GM21576 (cell line): ENCODE measurements around the gene FLCN.

Source experiments
- ATAC-seq: cut with Tn5 transposase; IDR thresholded peaks from one replicate; pipeline ENCODE4 v1.9.1; 2021; ENCODE audit warnings: mild to moderate bottlenecking, moderate library complexity; ENCODE audit not compliant: unreplicated experiment

The FLCN gene

DNA sequence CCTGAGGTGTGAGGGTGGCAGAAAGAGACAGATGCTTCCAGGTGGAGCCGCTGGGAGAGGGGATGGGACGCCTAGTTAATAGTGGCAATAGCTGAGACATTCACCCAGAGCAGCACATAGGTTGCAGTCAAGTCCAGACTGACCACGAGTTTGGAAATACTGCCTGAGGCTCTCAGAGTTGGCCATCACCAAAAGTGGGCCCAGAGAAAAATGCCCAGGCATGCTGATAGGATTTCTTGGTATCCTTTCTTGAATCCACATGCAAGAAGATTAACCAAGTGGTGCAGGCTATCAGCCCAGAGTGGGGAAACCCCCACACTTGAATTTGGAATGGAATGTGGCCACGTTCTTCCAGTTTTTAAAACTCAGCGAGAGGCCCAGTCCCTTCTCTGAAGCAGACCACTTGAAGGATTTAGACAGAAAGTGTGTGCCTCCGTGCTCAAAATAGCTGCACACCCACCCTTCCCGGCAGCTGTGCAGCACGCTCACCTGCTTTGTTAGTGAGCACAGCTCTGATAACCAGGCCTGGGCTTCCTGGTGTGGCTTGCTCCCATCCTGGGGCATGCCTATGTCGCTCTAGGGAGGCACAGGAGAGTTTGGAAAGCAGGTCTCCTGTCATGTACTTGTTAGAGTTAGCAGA is 66.5 kb downstream of the FLCN start:
- ATAC-seq: no peak

DNA sequence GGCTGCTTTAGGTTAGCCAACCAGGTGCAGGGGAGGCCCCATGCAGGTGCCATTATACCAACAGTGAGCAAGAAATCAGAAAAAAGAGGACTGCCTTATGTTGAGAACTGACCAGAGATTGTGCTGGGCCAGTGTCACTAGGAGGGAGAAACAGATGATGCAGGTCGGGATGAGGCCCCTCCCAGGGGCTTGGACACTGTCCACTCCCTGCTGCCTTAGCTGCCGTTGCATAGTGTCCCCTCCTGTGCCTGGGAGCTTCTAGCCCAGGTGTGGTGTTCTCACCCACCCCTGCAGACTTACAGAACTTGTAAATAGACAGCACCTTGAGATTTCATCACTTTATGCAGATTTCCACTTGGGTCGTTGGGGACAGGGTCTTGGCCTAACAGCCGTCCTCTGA is 67.6 kb downstream of the FLCN start:
- ATAC-seq: no peak

DNA sequence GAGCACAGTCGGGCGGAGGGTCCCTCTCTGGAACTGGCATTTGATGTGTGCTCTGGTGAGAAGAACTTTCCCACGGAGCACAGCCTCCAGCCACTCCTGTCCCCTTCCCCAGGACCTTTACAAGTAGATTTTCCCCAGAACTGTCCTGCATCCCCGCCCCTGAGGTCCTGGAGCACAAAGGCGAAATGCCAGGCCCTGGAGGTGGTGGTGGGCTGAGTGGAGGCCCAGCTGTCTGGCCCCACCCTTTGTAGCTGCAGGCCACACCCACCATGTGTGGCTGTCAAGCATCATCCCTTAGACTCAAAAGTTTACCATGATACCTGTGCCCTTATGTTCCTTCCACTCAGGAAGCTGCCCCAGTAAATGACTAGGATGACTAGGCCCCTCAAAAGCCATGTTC is 68.6 kb downstream of the FLCN start:
- no peak for ATAC-seq

DNA sequence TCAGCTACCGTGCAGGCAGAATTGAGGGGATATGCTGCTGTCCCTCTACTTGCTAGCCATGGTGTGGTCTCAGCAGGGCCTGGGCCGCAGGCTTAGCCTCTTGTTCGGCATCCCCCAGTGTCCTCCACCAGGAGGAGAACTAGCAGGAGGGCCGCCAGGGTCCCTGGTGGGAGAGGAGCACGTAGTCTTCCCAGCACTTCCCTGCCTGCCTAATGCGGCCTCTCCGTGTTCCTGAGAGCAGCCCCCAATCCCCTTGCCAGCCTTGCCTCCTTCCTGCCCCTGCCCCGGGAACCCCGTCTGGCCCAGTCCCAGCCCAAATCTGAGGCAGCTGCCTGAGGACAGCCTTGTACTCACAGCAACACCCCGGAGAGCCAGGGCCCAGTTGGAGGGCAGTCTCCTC is 69.0 kb downstream of the FLCN start:
- ATAC-seq: no peak

DNA sequence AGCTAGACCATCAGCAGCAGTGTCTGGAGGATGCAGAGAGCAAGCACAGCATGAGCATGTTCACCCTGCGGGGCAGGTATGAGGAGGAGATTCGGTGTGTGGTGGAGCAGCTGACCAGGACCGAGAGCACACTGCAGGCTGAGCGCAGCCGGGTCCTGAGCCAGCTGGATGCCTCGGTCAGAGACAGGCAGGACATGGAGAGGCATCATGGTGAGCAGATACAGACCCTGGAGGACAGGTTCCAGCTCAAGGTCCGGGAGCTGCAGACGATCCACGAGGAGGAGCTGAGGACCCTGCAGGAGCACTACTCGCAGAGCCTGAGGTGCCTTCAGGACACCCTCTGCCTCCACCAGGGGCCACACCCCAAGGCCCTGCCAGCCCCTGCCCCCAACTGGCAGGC is 69.6 kb downstream of the FLCN start:
- ATAC-seq: no peak

DNA sequence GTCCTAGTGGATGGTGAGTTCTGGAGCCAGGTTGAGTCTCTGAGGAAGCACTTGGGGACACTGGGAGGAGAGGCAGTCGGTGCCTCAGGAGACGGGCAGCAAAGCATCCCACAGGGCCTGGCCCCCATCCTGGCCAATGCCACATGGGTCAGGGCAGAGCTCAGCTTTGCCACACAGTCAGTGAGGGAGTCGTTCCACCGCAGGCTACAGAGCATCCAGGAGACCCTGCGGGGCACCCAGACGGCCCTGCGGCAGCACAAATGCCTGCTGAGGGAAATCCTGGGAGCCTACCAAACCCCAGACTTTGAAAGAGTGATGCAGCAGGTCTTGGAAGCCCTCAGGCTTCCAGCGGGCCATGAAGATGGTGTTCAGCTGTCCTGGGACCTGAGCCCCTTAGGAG is 70.5 kb downstream of the FLCN start:
- no peak for ATAC-seq

DNA sequence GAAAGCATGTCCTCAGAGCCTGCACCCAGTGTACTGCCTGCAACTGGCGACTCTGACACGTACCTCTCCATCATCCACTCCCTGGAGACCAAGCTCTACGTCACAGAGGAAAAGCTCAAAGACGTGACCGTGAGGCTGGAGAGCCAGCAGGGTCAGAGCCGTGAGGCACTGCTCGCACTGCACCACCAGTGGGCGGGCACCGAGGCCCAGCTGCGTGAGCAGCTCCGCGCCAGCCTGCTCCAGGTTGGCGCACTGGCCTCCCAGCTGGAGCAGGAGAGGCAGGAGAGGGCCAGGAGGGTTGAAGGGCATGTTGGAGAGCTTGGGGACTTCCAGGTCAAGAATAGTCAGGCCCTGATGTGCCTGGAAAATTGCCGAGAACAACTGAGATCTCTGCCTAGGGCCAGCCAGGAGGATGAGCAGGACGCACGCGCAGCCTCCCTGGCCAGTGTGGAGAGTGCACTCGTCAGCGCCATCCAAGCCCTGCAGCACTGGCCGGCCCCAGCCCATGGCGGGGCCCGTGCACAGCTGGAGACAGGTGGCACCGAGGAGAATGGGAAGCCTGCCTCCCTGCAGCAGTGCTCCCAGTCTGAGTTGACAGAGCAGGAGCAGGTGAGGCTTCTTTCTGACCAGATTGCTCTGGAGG is 71.2 kb downstream of the FLCN start:
- no peak for ATAC-seq

DNA sequence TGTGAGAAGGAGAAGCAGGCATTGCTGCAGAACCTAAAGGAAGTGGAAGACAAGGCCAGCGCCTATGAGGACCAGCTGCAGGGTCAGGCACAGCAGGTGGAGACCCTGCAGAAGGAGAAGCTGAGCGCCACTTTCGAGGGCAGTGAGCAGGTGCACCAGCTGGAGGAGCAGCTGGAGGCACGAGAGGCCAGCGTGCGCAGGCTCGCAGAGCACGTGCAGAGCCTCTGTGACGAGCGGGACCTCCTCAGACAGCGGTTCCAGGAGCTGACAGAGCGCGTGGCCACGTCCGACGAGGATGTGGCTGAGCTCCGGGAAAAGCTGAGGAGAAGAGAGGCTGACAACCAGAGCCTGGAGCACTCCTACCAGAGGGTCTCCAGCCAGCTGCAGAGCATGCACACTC is 72.3 kb downstream of the FLCN start:
- ATAC-seq: no peak

DNA sequence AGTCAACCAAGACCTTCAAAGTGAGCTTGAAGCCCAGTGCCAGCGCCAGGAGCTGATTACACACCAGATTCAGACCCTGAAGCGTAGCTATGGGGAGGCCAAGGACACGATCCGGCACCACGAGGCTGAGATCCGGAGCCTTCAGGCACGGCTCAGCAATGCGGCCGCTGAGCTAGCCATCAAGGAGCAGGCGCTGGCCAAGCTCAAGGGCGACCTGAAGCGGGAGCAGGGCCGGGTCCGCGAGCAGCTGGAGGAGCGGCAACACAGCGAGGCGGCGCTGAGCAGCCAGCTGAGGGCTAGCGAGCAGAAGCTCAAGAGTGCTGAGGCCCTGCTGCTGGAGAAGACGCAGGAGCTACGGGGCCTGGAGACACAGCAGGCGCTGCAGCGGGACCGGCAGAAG is 72.8 kb downstream of the FLCN start:
- ATAC-seq: no peak
